Measurements from ENCODE around the gene OR1C1.
"Not testable (repeated sequence)": the region's sequence is repeated elsewhere in the genome, so short reads cannot be mapped to it uniquely, and the experiment has no call there.

Gene OR1C1

GRCh38 chr1:247740721-247741120 lies 19.6 kb downstream of the OR1C1 start:
- Histone ChIP-seq H3K27me3 (ENCODE audit: control insufficient read depth, insufficient read depth, low read length, poor library complexity, severe bottlenecking) (no peaks in the 10 kb centered on the region), H3K4me1 (ENCODE audit: control insufficient read depth, insufficient read depth, low read length) (no peaks in the 10 kb centered on the region)
- 79 to 96% methylated on average over 2 of the region's 2 CpGs for WGBS, 2 experiments

GRCh38 chr1:247738315-247738714 lies 22.0 kb downstream of the OR1C1 start, which contains the start of gene OR14K1:
Gene OR14K1 (plus strand): TSS chr1:247738615. CDS start chr1:247738615, 0 bp downstream.
- whole genome bisulfite sequencing, 2 experiments: 83 to 100% methylated on average over 1 of the region's 1 CpG
- Histone ChIP-seq H3K27me3 (ENCODE audit: control insufficient read depth, insufficient read depth, low read length, poor library complexity, severe bottlenecking) (no peaks in the 10 kb centered on the region), H3K9me3 (ENCODE audit: control insufficient read depth, low read length) (peaks cover 11% of the 10 kb centered on the region), H3K4me1 (ENCODE audit: control insufficient read depth, insufficient read depth, low read length) (no peaks in the 10 kb centered on the region), H3K36me3 (ENCODE audit: control insufficient read depth, insufficient read depth, low read length) (no peaks in the 10 kb centered on the region), H3K4me3 (ENCODE audit: insufficient read depth, low read depth, low read length) (no peak within 1 kb of the TSS), H3K27ac (ENCODE audit: insufficient read depth, low read depth, low read length, poor library complexity, severe bottlenecking) (no peak within 1 kb of the TSS)

More at GRCh38 chr1:247740721-247741120, 19.6 kb downstream of the OR1C1 start:
- Histone ChIP-seq H3K4me3 (ENCODE audit: insufficient read depth, low read depth, low read length) (no peak overlapping the region), H3K36me3 (ENCODE audit: control insufficient read depth, insufficient read depth, low read length) (no peaks in the 10 kb centered on the region), H3K9me3 (ENCODE audit: control insufficient read depth, low read length) (peaks cover 13% of the 10 kb centered on the region), H3K27ac (ENCODE audit: insufficient read depth, low read depth, low read length, poor library complexity, severe bottlenecking) (no peak overlapping the region)

- 94 to 100% methylated on average over 3 of the region's 4 CpGs for WGBS, 2 experiments
- H3K27me3 ChIP-seq (ENCODE audit: control insufficient read depth, insufficient read depth, low read length, poor library complexity, severe bottlenecking): no peaks in the 10 kb centered on the region
- no peaks in the 10 kb centered on the region for H3K36me3 ChIP-seq (ENCODE audit: control insufficient read depth, insufficient read depth, low read length)
- no peaks in the 10 kb centered on the region for H3K4me1 ChIP-seq (ENCODE audit: control insufficient read depth, insufficient read depth, low read length)
- H3K4me3 ChIP-seq (ENCODE audit: insufficient read depth, low read depth, low read length): no peak overlapping the region
- no peak overlapping the region for H3K27ac ChIP-seq (ENCODE audit: insufficient read depth, low read depth, low read length, poor library complexity, severe bottlenecking)
- H3K9me3 ChIP-seq (ENCODE audit: control insufficient read depth, low read length): no peaks in the 10 kb centered on the region
Observed at GRCh38 chr1:247721222-247721621, 39.1 kb downstream of the OR1C1 start.

- 56 to 88% methylated on average over 2 to 3 of the region's 3 CpGs for WGBS, 2 experiments
Observed at GRCh38 chr1:247716546-247716945, 43.8 kb downstream of the OR1C1 start, which contains the start of gene OR6F1. Gene OR6F1 (minus strand): TSS chr1:247716646. CDS start chr1:247712755, 3,891 bp downstream.

GRCh38 chr1:247713753-247714152 lies 46.6 kb downstream of the OR1C1 start:
- H3K27me3 ChIP-seq (ENCODE audit: control insufficient read depth, insufficient read depth, low read length, poor library complexity, severe bottlenecking): no peaks in the 10 kb centered on the region
- H3K9me3 ChIP-seq (ENCODE audit: control insufficient read depth, low read length): no peaks in the 10 kb centered on the region
- H3K27ac ChIP-seq (ENCODE audit: insufficient read depth, low read depth, low read length, poor library complexity, severe bottlenecking): no peak overlapping the region
- no peak overlapping the region for H3K4me3 ChIP-seq (ENCODE audit: insufficient read depth, low read depth, low read length)
- 92 to 93% methylated on average over 7 of the region's 7 CpGs for WGBS, 2 experiments
- H3K4me1 ChIP-seq (ENCODE audit: control insufficient read depth, insufficient read depth, low read length): no peaks in the 10 kb centered on the region
- H3K36me3 ChIP-seq (ENCODE audit: control insufficient read depth, insufficient read depth, low read length): no peaks in the 10 kb centered on the region

More at GRCh38 chr1:247716546-247716945, 43.8 kb downstream of the OR1C1 start, which contains the start of gene OR6F1:
- no peaks in the 10 kb centered on the region for H3K4me1 ChIP-seq (ENCODE audit: control insufficient read depth, insufficient read depth, low read length)
- H3K4me3 ChIP-seq (ENCODE audit: insufficient read depth, low read depth, low read length): no peak within 1 kb of the TSS
- no peaks in the 10 kb centered on the region for H3K9me3 ChIP-seq (ENCODE audit: control insufficient read depth, low read length)
- H3K27ac ChIP-seq (ENCODE audit: insufficient read depth, low read depth, low read length, poor library complexity, severe bottlenecking): no peak within 1 kb of the TSS
- no peaks in the 10 kb centered on the region for H3K36me3 ChIP-seq (ENCODE audit: control insufficient read depth, insufficient read depth, low read length)
- H3K27me3 ChIP-seq (ENCODE audit: control insufficient read depth, insufficient read depth, low read length, poor library complexity, severe bottlenecking): no peaks in the 10 kb centered on the region

- not testable (repeated sequence) for H3K4me3 ChIP-seq (ENCODE audit: insufficient read depth, low read depth, low read length); H3K36me3 ChIP-seq (ENCODE audit: control insufficient read depth, insufficient read depth, low read length); H3K4me1 ChIP-seq (ENCODE audit: control insufficient read depth, insufficient read depth, low read length); H3K27ac ChIP-seq (ENCODE audit: insufficient read depth, low read depth, low read length, poor library complexity, severe bottlenecking); H3K9me3 ChIP-seq (ENCODE audit: control insufficient read depth, low read length); H3K27me3 ChIP-seq (ENCODE audit: control insufficient read depth, insufficient read depth, low read length, poor library complexity, severe bottlenecking)
- WGBS, 2 experiments: 85 to 91% methylated on average over 8 of the region's 8 CpGs
Observed at GRCh38 chr1:247710681-247711080, 49.7 kb downstream of the OR1C1 start.
